GM19372 (cell line): ENCODE measurements around the gene SLC9A8.

Experiments
- ATAC-seq: cut with Tn5 transposase; IDR thresholded peaks from one replicate; pipeline ENCODE4 v1.9.1; 2021; ENCODE audit warnings: mild to moderate bottlenecking, low read depth, moderate library complexity; ENCODE audit not compliant: unreplicated experiment

Gene SLC9A8

GRCh38 chr20:49909499-49910339 lies 97.1 kb downstream of the SLC9A8 start:
- ATAC-seq: no peak

- ATAC-seq: no peak
Observed at GRCh38 chr20:49910340-49910706, 97.7 kb downstream of the SLC9A8 start.

- no peak for ATAC-seq
Observed at GRCh38 chr20:49913399-49914047, 100.9 kb downstream of the SLC9A8 start.

- ATAC-seq: no peak
Observed at GRCh38 chr20:49914310-49915117, 101.9 kb downstream of the SLC9A8 start.

- ATAC-seq: peak; percentile 33
Observed at GRCh38 chr20:49915118-49915379, 102.4 kb downstream of the SLC9A8 start.

- peak; percentile 84 for ATAC-seq
Observed at GRCh38 chr20:49915380-49916145, 102.9 kb downstream of the SLC9A8 start, which contains the start of gene SPATA2. TSS of gene SPATA2 (minus strand) at chr20:49915529. CDS start at chr20:49908490, 7,039 bp downstream.

GRCh38 chr20:49916146-49917002 lies 103.7 kb downstream of the SLC9A8 start:
- ATAC-seq: no peak

GRCh38 chr20:49918446-49918845 lies 105.8 kb downstream of the SLC9A8 start:
- no peak for ATAC-seq

GRCh38 chr20:49919009-49919408 lies 106.4 kb downstream of the SLC9A8 start:
- no peak for ATAC-seq

GRCh38 chr20:49919461-49919860 lies 106.8 kb downstream of the SLC9A8 start:
- no peak for ATAC-seq

- ATAC-seq: no peak
Observed at GRCh38 chr20:49924247-49924646, 111.6 kb downstream of the SLC9A8 start.

GRCh38 chr20:49925901-49926454 lies 113.3 kb downstream of the SLC9A8 start:
- no peak for ATAC-seq

- ATAC-seq: no peak
Observed at GRCh38 chr20:49928411-49929141, 115.9 kb downstream of the SLC9A8 start.

- ATAC-seq: no peak
Observed at GRCh38 chr20:49929142-49929494, 116.5 kb downstream of the SLC9A8 start.

GRCh38 chr20:49935746-49936152 lies 123.1 kb downstream of the SLC9A8 start:
- ATAC-seq: peak; percentile 6

- peak; percentile 63 for ATAC-seq
Observed at GRCh38 chr20:49936153-49937026, 123.8 kb downstream of the SLC9A8 start, which contains the start of gene RNF114. TSS of gene RNF114 (plus strand) at chr20:49936397. CDS start at chr20:49936413, 16 bp downstream.

GRCh38 chr20:49937027-49937929 lies 124.7 kb downstream of the SLC9A8 start:
- ATAC-seq: no peak
